Naive thymus-derived CD4-positive, alpha-beta T cell (primary cell): Measurements from ENCODE around the gene TSKS. TPM values are rescaled to one million over a fixed set of nuclear protein-coding genes. Genes with fewer than 3 reads are reported as not detected.

ENCODE experiments used
- microRNA-seq: library from miRNA; unstranded; fragments of <30 nt; microRNA quantifications from one replicate; pipeline ENCODE4 v1.2.0, GENCODE V29; 2022; ENCODE audit warnings: borderline microRNAs expressed
- polyA plus RNA-seq, 2 donors: library from polyadenylated mRNA; unstranded; fragments of 300-500 nt; fragmentation: Illumina TruSeq; gene quantifications; one replicate each; pipeline ENCODE4 v1.2.3, GENCODE V29; 2021
- total RNA-seq, 6 experiments: library from RNA in 5 of 6; stranded (reverse) in 5 of 6; gene quantifications; 1 replicate in 5 of 6; 2 replicates in 1 of 6; pipeline ENCODE4 v1.2.3 and lab custom pipeline; 2021 to 2026

TSKS gene
- total and polyA plus RNA-seq, 7 experiments from 2014 or later, result 0.51 to 3.6 (median 1.5) TPM

Small RNAs within 50 kb of the gene (microRNA-seq; reads per million reads assigned to microRNA genes)
- gene MIR6799, result not detected

Other genes with a start within 250 kb of the TSKS start
- 10 to 100 TPM in 1 of 5 experiments, 1 to 10 TPM in 4; 1.9 to 14.5 (median 3.5) TPM for gene RCN3, start 235.3 kb downstream of the TSKS start, total RNA-seq
- gene RCN3, start 235.3 kb downstream of the TSKS start, polyA plus RNA-seq, result 10 to 100 TPM in 1 of 2 donors, 1 to 10 TPM in 1; 6.9 to 12.3 TPM
- 100 to 1,000 TPM; 222 to 267 (median 228) TPM for gene NOSIP, start 182.8 kb downstream of the TSKS start, total RNA-seq
- gene NOSIP, start 182.8 kb downstream of the TSKS start, polyA plus RNA-seq, result 1,000 to 10,000 TPM in 1 of 2 donors, 100 to 1,000 TPM in 1; 933 to 1,232 TPM
- 1 to 10 TPM in 2 of 5 experiments, under 1 TPM in 3; 0.44 to 2.9 (median 0.58) TPM for gene PRRG2, start 182.0 kb downstream of the TSKS start, total RNA-seq
- gene PRRG2, start 182.0 kb downstream of the TSKS start, polyA plus RNA-seq, result under 1 TPM in 1 of 2 donors, not detected in 1; 0.30 TPM
- gene PRR12, start 172.1 kb downstream of the TSKS start, total RNA-seq, result 10 to 100 TPM; 45.6 to 69.4 (median 60.0) TPM
- under 1 TPM; 0.25 to 0.74 TPM for gene PRR12, start 172.1 kb downstream of the TSKS start, polyA plus RNA-seq
- 10 to 100 TPM; 11.0 to 18.6 (median 13.8) TPM for gene RRAS, start 123.2 kb downstream of the TSKS start, total RNA-seq
- 10 to 100 TPM; 31.8 to 37.0 TPM for gene RRAS, start 123.2 kb downstream of the TSKS start, polyA plus RNA-seq
- gene SCAF1, start 121.1 kb downstream of the TSKS start, total RNA-seq, result 10 to 100 TPM; 35.0 to 74.9 (median 48.8) TPM
- 1 to 10 TPM; 1.4 to 3.7 TPM for gene SCAF1, start 121.1 kb downstream of the TSKS start, polyA plus RNA-seq
- 100 to 1,000 TPM; 176 to 346 (median 212) TPM for gene IRF3, start 97.4 kb downstream of the TSKS start, total RNA-seq
- gene IRF3, start 97.4 kb downstream of the TSKS start, polyA plus RNA-seq, result 10 to 100 TPM; 55.5 to 80.7 TPM
- gene BCL2L12, start 97.4 kb downstream of the TSKS start, total RNA-seq, result 10 to 100 TPM; 11.3 to 57.2 (median 22.6) TPM
- 10 to 100 TPM; 11.4 to 14.8 TPM for gene BCL2L12, start 97.4 kb downstream of the TSKS start, polyA plus RNA-seq
- 100 to 1,000 TPM in 1 of 5 experiments, 10 to 100 TPM in 4; 73.1 to 169 (median 95.3) TPM for gene PRMT1, start 86.0 kb downstream of the TSKS start, total RNA-seq
- gene PRMT1, start 86.0 kb downstream of the TSKS start, polyA plus RNA-seq, result 100 to 1,000 TPM; 126 to 145 TPM
- gene ADM5, start 73.7 kb downstream of the TSKS start, total RNA-seq, result 1 to 10 TPM; 2.8 to 7.5 (median 4.6) TPM
- under 1 TPM in 1 of 2 donors, not detected in 1; 0.34 TPM for gene ADM5, start 73.7 kb downstream of the TSKS start, polyA plus RNA-seq
- gene CPT1C, start 72.2 kb downstream of the TSKS start, total RNA-seq, result 1 to 10 TPM in 4 of 5 experiments, under 1 TPM in 1; 0.96 to 6.0 (median 1.5) TPM
- gene CPT1C, start 72.2 kb downstream of the TSKS start, polyA plus RNA-seq, result 1 to 10 TPM in 1 of 2 donors, not detected in 1; 1.7 TPM
- 10 to 100 TPM; 38.2 to 83.3 (median 56.7) TPM for gene AP2A1, start 3.7 kb upstream of the TSKS start, total RNA-seq
- 1 to 10 TPM; 3.8 to 8.3 TPM for gene AP2A1, start 3.7 kb upstream of the TSKS start, polyA plus RNA-seq
- gene FUZ, start 50.0 kb upstream of the TSKS start, total RNA-seq, result 10 to 100 TPM; 16.0 to 28.4 (median 26.8) TPM
- 1 to 10 TPM; 3.8 to 6.3 TPM for gene FUZ, start 50.0 kb upstream of the TSKS start, polyA plus RNA-seq
- gene MED25, start 55.0 kb upstream of the TSKS start, total RNA-seq, result 10 to 100 TPM; 36.8 to 75.2 (median 55.4) TPM
- 10 to 100 TPM; 10.8 to 16.7 TPM for gene MED25, start 55.0 kb upstream of the TSKS start, polyA plus RNA-seq
- gene PTOV1, start 87.9 kb upstream of the TSKS start, total RNA-seq, result 100 to 1,000 TPM in 4 of 5 experiments, 10 to 100 TPM in 1; 92.8 to 170 (median 160) TPM
- 10 to 100 TPM; 49.0 to 68.6 TPM for gene PTOV1, start 87.9 kb upstream of the TSKS start, polyA plus RNA-seq
- 100 to 1,000 TPM; 141 to 174 (median 154) TPM for gene PNKP, start 104.3 kb upstream of the TSKS start, total RNA-seq
- gene PNKP, start 104.3 kb upstream of the TSKS start, polyA plus RNA-seq, result 10 to 100 TPM; 19.4 to 24.8 TPM
- gene AKT1S1, start 114.0 kb upstream of the TSKS start, total RNA-seq, result 10 to 100 TPM; 15.9 to 25.7 (median 21.2) TPM
- 1 to 10 TPM; 4.7 to 5.8 TPM for gene AKT1S1, start 114.0 kb upstream of the TSKS start, polyA plus RNA-seq
- gene TBC1D17, start 114.4 kb upstream of the TSKS start, total RNA-seq, result 100 to 1,000 TPM in 1 of 5 experiments, 10 to 100 TPM in 4; 42.9 to 106 (median 53.0) TPM
- 10 to 100 TPM; 11.6 to 22.2 TPM for gene TBC1D17, start 114.4 kb upstream of the TSKS start, polyA plus RNA-seq
- 1 to 10 TPM; 1.2 to 6.8 (median 1.9) TPM for gene IL4I1, start 133.6 kb upstream of the TSKS start, total RNA-seq
- not detected for gene IL4I1, start 133.6 kb upstream of the TSKS start, polyA plus RNA-seq
- gene ATF5, start 165.9 kb upstream of the TSKS start, total RNA-seq, result 10 to 100 TPM in 3 of 5 experiments, 1 to 10 TPM in 2; 5.9 to 16.1 (median 14.9) TPM
- gene ATF5, start 165.9 kb upstream of the TSKS start, polyA plus RNA-seq, result 1 to 10 TPM; 1.6 to 1.9 TPM
- 100 to 1,000 TPM in 1 of 5 experiments, 10 to 100 TPM in 4; 26.9 to 130 (median 52.4) TPM for gene NUP62, start 166.2 kb upstream of the TSKS start, total RNA-seq
- 10 to 100 TPM; 46.3 to 65.0 TPM for gene NUP62, start 166.2 kb upstream of the TSKS start, polyA plus RNA-seq
- 1 to 10 TPM in 1 of 5 experiments, under 1 TPM in 3, not detected in 1; 0.14 to 1.3 (median 0.39) TPM for gene SIGLEC11, start 197.9 kb upstream of the TSKS start, total RNA-seq
- not detected for gene SIGLEC11, start 197.9 kb upstream of the TSKS start, polyA plus RNA-seq